ENCODE measurements around the gene DNAJC6. TPM values are rescaled to one million over a fixed set of nuclear protein-coding genes. Genes with fewer than 3 reads are reported as not detected.

The DNAJC6 gene
- polyA plus RNA-seq, 1 of the 3 experiments (the other 2 are of a cell fraction), result 1.9 TPM

GRCh38 chr1:65437616-65438015 is 128.3 kb downstream of the DNAJC6 start:
- Histone ChIP-seq H3K27ac (ENCODE audit: low read depth in 2 of 2, low read length in 1 of 2) (no peak overlapping the region), H3F3A (replicated peaks; ENCODE audit: insufficient read depth) (peaks cover 7% of the 10 kb centered on the region), H3K79me2 (ENCODE audit: insufficient read depth) (no peaks in the 10 kb centered on the region), H3K36me3 (replicated peaks in 1 of 2; ENCODE audit: control insufficient read depth in 1 of 2, insufficient read depth in 2 of 2, low read length in 1 of 2) (peaks cover 23 to 24% of the 10 kb centered on the region in 2 experiments), H3K4me2 (no peak overlapping the region), H3K9me2 (no peaks in the 10 kb centered on the region), H2AFZ (ENCODE audit: low read depth) (no peak overlapping the region), H3K9ac (no peak overlapping the region), H3K4me1 (ENCODE audit: control insufficient read depth in 1 of 2, insufficient read depth in 2 of 2, low read depth in 1 of 2, low read length in 1 of 2) (peaks cover 0 to 3% of the 10 kb centered on the region in 2 experiments; a peak in 2 of 4 replicates), H4K20me1 (ENCODE audit: insufficient read depth) (no peaks in the 10 kb centered on the region), H3K9me3 (no peaks in the 10 kb centered on the region), H3K27me3 (ENCODE audit: insufficient read depth) (no peaks in the 10 kb centered on the region), H3K4me3 (ENCODE audit: low read depth in 2 of 2, low read length in 1 of 2) (no peak overlapping the region)
- CTCF ChIA-PET, result interaction anchor here (0.5 to 13.6 kb wide), 4 partner anchors 10 to 248 kb away, joined by 3 to 175 read pairs (median 3); no protein-coding TSS in a partner anchor
- DNase-seq, result no peak
- no peak for TF ChIP-seq EP300 (IDR thresholded peaks at IDR 0.05; ENCODE audit: borderline replicate concordance in 1 of 2, low read depth in 1 of 2, low read length in 1 of 2)
- TF ChIP-seq FOSL2 (IDR thresholded peaks at IDR 0.05; ENCODE audit: borderline replicate concordance, low read depth), result no peak
- no peak for TF ChIP-seq SIN3A (IDR thresholded peaks at IDR 0.05; ENCODE audit: borderline replicate concordance, low read depth, low read length)
- POLR2A ChIA-PET, result no interaction called here
- WGBS (ENCODE audit: low lambda C conversion rate), result 98% methylated on average over 7 of the region's 7 CpGs

- no peak for TF ChIP-seq TCF12 (IDR thresholded peaks at IDR 0.05)
- TF ChIP-seq CTCF (IDR thresholded peaks at IDR 0.05), result no peak
- no peak for TF ChIP-seq GATA2 (CRISPR knock-in tag; IDR thresholded peaks at IDR 0.05)
- no peak for TF ChIP-seq PBX3 (IDR thresholded peaks at IDR 0.05)
- TF ChIP-seq ZBTB33 (IDR thresholded peaks at IDR 0.05; ENCODE audit: borderline replicate concordance, low read depth), result no peak
- no peak for TF ChIP-seq YY1 (IDR thresholded peaks at IDR 0.05; ENCODE audit: low read depth)
- TF ChIP-seq USF1 (IDR thresholded peaks at IDR 0.05; ENCODE audit: borderline replicate concordance, low read depth), result no peak
- no peak for TF ChIP-seq RFX5 (IDR thresholded peaks at IDR 0.05; ENCODE audit: low read length)
- no peak for TF ChIP-seq RCOR1 (IDR thresholded peaks at IDR 0.05; ENCODE audit: low read length)
- no peak for TF ChIP-seq NFIC (IDR thresholded peaks at IDR 0.05; ENCODE audit: borderline replicate concordance)
- no peak for TF ChIP-seq GABPA (IDR thresholded peaks at IDR 0.05; ENCODE audit: low read depth)
- no peak for TF ChIP-seq FOXM1 (IDR thresholded peaks at IDR 0.05; ENCODE audit: low read depth)
- no peak for TF ChIP-seq POLR2AphosphoS5 (IDR thresholded peaks at IDR 0.05; ENCODE audit: low read depth, low read length)
- no peak for TF ChIP-seq SMC3 (IDR thresholded peaks at IDR 0.05; ENCODE audit: low read depth, low read length)
- no peak for TF ChIP-seq MXI1 (IDR thresholded peaks at IDR 0.05; ENCODE audit: low read depth, low read length)
- no peak for TF ChIP-seq CHD2 (IDR thresholded peaks at IDR 0.05; ENCODE audit: low read length, partially characterized antibody)
- no peak for TF ChIP-seq RAD21 (IDR thresholded peaks at IDR 0.05; ENCODE audit: low read length)
- no peak for TF ChIP-seq ELF1 (IDR thresholded peaks at IDR 0.05)
- H3K4me1 ChIP-seq (ENCODE audit: control insufficient read depth in 1 of 2, insufficient read depth in 2 of 2, low read depth in 1 of 2, low read length in 1 of 2), result peaks cover 0 to 3% of the 10 kb centered on the region in 2 experiments; a peak in 2 of 4 replicates
- no peaks in the 10 kb centered on the region for H3K9me2 ChIP-seq
- H3K36me3 ChIP-seq (replicated peaks in 1 of 2; ENCODE audit: control insufficient read depth in 1 of 2, insufficient read depth in 2 of 2, low read length in 1 of 2), result peaks cover under 1 to 3% of the 10 kb centered on the region in 2 experiments
- DNase-seq, result no peak
- H3K27me3 ChIP-seq (ENCODE audit: insufficient read depth), result no peaks in the 10 kb centered on the region
- POLR2A ChIA-PET, result no interaction called here
- no peaks in the 10 kb centered on the region for H3K9me3 ChIP-seq
- H3K4me2 ChIP-seq, result no peak overlapping the region
- no peak overlapping the region for H3K9ac ChIP-seq
- CTCF ChIA-PET, result interaction anchor here (0.7 to 13.6 kb wide), 3 partner anchors 9 to 245 kb away, joined by 6 to 175 read pairs (median 10); no protein-coding TSS in a partner anchor
- peaks cover 4% of the 10 kb centered on the region for H3F3A ChIP-seq (replicated peaks; ENCODE audit: insufficient read depth)
- no peak overlapping the region for H3K4me3 ChIP-seq (ENCODE audit: low read depth in 2 of 2, low read length in 1 of 2)
- H3K27ac ChIP-seq (ENCODE audit: low read depth in 2 of 2, low read length in 1 of 2), result no peak overlapping the region
- H3K79me2 ChIP-seq (ENCODE audit: insufficient read depth), result no peaks in the 10 kb centered on the region
- no peak overlapping the region for H2AFZ ChIP-seq (ENCODE audit: low read depth)
- 97% methylated on average over 12 of the region's 12 CpGs for whole genome bisulfite sequencing (ENCODE audit: low lambda C conversion rate)
- H4K20me1 ChIP-seq (ENCODE audit: insufficient read depth), result no peaks in the 10 kb centered on the region
Measured at GRCh38 chr1:65440322-65440900, 131.1 kb downstream of the DNAJC6 start.
